ENCODE data around the gene TXNRD2.

Gene TXNRD2

GRCh38 chr22:19941365-19942082, at the start of gene TXNRD2, which contains the start of gene COMT:
Gene TXNRD2, minus strand, starts transcription at chr22:19941818. Its CDS starts 15 bp downstream, at chr22:19941803.
Gene COMT, plus strand, starts transcription at chr22:19941772. Its CDS starts 20,755 bp downstream, at chr22:19962527.
- H3K4me2 ChIP-seq (ENCODE audit: low read depth, low read length): peak within 1 kb of the TSS; percentile 92
- H3F3A ChIP-seq (ENCODE audit: insufficient read depth, low read length): no peaks in the 10 kb centered on the region; the same call in 1 of the 2 replicates
- H3K9me3 ChIP-seq (replicated peaks; ENCODE audit: insufficient read depth, low read length): no peaks in the 10 kb centered on the region
- no peaks in the 10 kb centered on the region for H3K9me2 ChIP-seq (replicated peaks; ENCODE audit: insufficient read depth, low read length)
- H3K9ac ChIP-seq (ENCODE audit: low read length): peak within 1 kb of the TSS; percentile 92
- H2AFZ ChIP-seq (ENCODE audit: low read length): peak within 1 kb of the TSS; percentile 93
- no peaks in the 10 kb centered on the region for H3K27me3 ChIP-seq (replicated peaks; ENCODE audit: insufficient read depth, low read length)
- no peak for TF ChIP-seq EZH2phosphoT487 (IDR thresholded peaks at IDR 0.05; ENCODE audit: low read length)
- TF ChIP-seq EZH2 (optimal IDR thresholded peaks at IDR 0.05; ENCODE audit: low read depth, low read length): no peak
- TF ChIP-seq CTCF (IDR thresholded peaks at IDR 0.05; ENCODE audit: low read length): no peak
- no peaks in the 10 kb centered on the region for H3K36me3 ChIP-seq (replicated peaks; ENCODE audit: insufficient read depth, low read length)
- peak within 1 kb of the TSS; percentile 5; the same call in 1 of the 2 replicates for H3K27ac ChIP-seq (ENCODE audit: low read length)
- H3K79me2 ChIP-seq (ENCODE audit: low read length): peaks cover 31% of the 10 kb centered on the region
- peak; percentile 67 for DNase-seq
- peak within 1 kb of the TSS; percentile 82 for H3K4me3 ChIP-seq (ENCODE audit: low read length)
- peaks cover 14% of the 10 kb centered on the region; the same call in 1 of the 2 replicates for H3K4me1 ChIP-seq (ENCODE audit: low read length)
- H4K20me1 ChIP-seq (ENCODE audit: insufficient read depth, low read length): no peaks in the 10 kb centered on the region

- H3K9ac ChIP-seq (ENCODE audit: low read length): no peak overlapping the region
Measured at GRCh38 chr22:19991395-19991644, 49.7 kb upstream of the TXNRD2 start.

GRCh38 chr22:19990609-19991394, 49.2 kb upstream of the TXNRD2 start:
- DNase-seq: no peak
- Histone ChIP-seq H3K4me1 (ENCODE audit: low read length) (no peaks in the 10 kb centered on the region), H3K79me2 (ENCODE audit: low read length) (no peaks in the 10 kb centered on the region), H3K9ac (ENCODE audit: low read length) (no peak overlapping the region), H4K20me1 (ENCODE audit: insufficient read depth, low read length) (no peaks in the 10 kb centered on the region), H3K27me3 (replicated peaks; ENCODE audit: insufficient read depth, low read length) (peaks cover 63% of the 10 kb centered on the region), H2AFZ (ENCODE audit: low read length) (no peak overlapping the region), H3K27ac (ENCODE audit: low read length) (no peak overlapping the region), H3K4me3 (ENCODE audit: low read length) (no peak overlapping the region), H3K4me2 (ENCODE audit: low read depth, low read length) (no peak overlapping the region), H3F3A (ENCODE audit: insufficient read depth, low read length) (no peaks in the 10 kb centered on the region), H3K9me2 (replicated peaks; ENCODE audit: insufficient read depth, low read length) (no peaks in the 10 kb centered on the region), H3K36me3 (replicated peaks; ENCODE audit: insufficient read depth, low read length) (no peaks in the 10 kb centered on the region), H3K9me3 (replicated peaks; ENCODE audit: insufficient read depth, low read length) (no peaks in the 10 kb centered on the region)
- no peak for TF ChIP-seq CTCF (IDR thresholded peaks at IDR 0.05; ENCODE audit: low read length)
- no peak for TF ChIP-seq EZH2phosphoT487 (IDR thresholded peaks at IDR 0.05; ENCODE audit: low read length)
- TF ChIP-seq EZH2 (optimal IDR thresholded peaks at IDR 0.05; ENCODE audit: low read depth, low read length): no peak

More at GRCh38 chr22:19991395-19991644, 49.7 kb upstream of the TXNRD2 start:
- H2AFZ ChIP-seq (ENCODE audit: low read length): no peak overlapping the region
- no peak for DNase-seq
- no peaks in the 10 kb centered on the region for H3K4me1 ChIP-seq (ENCODE audit: low read length)
- no peaks in the 10 kb centered on the region for H3K9me2 ChIP-seq (replicated peaks; ENCODE audit: insufficient read depth, low read length)
- no peak for TF ChIP-seq EZH2 (optimal IDR thresholded peaks at IDR 0.05; ENCODE audit: low read depth, low read length)
- TF ChIP-seq CTCF (IDR thresholded peaks at IDR 0.05; ENCODE audit: low read length): no peak
- no peak for TF ChIP-seq EZH2phosphoT487 (IDR thresholded peaks at IDR 0.05; ENCODE audit: low read length)
- H3K4me2 ChIP-seq (ENCODE audit: low read depth, low read length): no peak overlapping the region
- no peaks in the 10 kb centered on the region for H4K20me1 ChIP-seq (ENCODE audit: insufficient read depth, low read length)
- H3K9me3 ChIP-seq (replicated peaks; ENCODE audit: insufficient read depth, low read length): no peaks in the 10 kb centered on the region
- H3K4me3 ChIP-seq (ENCODE audit: low read length): no peak overlapping the region
- H3K36me3 ChIP-seq (replicated peaks; ENCODE audit: insufficient read depth, low read length): no peaks in the 10 kb centered on the region
- H3F3A ChIP-seq (ENCODE audit: insufficient read depth, low read length): no peaks in the 10 kb centered on the region
- no peak overlapping the region for H3K27ac ChIP-seq (ENCODE audit: low read length)
- H3K27me3 ChIP-seq (replicated peaks; ENCODE audit: insufficient read depth, low read length): peaks cover 69% of the 10 kb centered on the region
- H3K79me2 ChIP-seq (ENCODE audit: low read length): no peaks in the 10 kb centered on the region

Data from MM.1S (cell line).